HG03159 (cell line): ENCODE results near the gene SCAND1.
"Not testable (repeated sequence)": the region's sequence is repeated elsewhere in the genome, so short reads cannot be mapped to it uniquely, and the experiment has no call there.

Source experiments
- ATAC-seq: cut with Tn5 transposase; IDR thresholded peaks from one replicate; pipeline ENCODE4 v1.9.1; 2021; ENCODE audit warnings: mild to moderate bottlenecking, moderate library complexity; ENCODE audit not compliant: unreplicated experiment

The SCAND1 gene

GRCh38 chr20:35954200-35954906, at the start of gene SCAND1:
Gene SCAND1, minus strand, starts transcription at chr20:35954502. Its CDS starts 218 bp downstream, at chr20:35954284.
- ATAC-seq: peak; percentile 81

DNA sequence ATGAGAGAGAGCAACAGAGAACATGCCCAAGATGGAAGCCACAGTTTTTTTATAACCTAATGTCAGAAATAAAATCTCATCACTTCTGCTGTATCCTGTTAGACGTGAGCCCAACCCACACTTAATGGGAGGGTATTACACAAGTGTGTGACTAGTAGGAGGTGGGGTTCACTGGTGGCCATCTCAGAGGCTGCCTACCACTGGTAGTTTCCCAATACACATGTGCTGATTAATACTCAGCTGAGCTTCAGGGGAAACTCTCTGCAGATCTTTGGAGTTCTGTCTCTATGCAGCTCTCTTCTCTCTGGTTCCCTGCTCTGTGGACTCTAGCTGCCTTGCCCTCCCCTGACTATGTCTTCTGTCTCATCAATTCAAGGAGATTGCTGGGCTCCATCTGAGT, 49.7 kb upstream of the SCAND1 start:
- ATAC-seq: no peak

DNA sequence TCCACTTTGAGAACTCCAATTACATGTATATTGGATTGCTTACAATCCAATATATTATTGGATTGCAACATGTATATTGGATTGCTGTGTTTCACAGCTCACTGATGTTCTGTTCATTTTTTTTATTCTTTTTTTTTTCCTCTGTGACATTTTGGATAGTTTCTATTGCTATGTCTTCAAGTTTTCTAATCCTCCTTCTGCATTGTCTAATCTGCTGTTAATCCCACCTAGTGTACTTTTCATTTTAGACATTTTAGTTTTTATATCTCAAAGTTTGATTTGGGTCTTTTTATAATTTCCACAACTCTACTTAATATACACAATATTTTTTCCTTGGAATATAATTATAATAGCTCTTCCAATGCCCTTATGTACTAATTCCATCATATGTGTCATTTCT, 48.6 kb upstream of the SCAND1 start:
- ATAC-seq: no peak

DNA sequence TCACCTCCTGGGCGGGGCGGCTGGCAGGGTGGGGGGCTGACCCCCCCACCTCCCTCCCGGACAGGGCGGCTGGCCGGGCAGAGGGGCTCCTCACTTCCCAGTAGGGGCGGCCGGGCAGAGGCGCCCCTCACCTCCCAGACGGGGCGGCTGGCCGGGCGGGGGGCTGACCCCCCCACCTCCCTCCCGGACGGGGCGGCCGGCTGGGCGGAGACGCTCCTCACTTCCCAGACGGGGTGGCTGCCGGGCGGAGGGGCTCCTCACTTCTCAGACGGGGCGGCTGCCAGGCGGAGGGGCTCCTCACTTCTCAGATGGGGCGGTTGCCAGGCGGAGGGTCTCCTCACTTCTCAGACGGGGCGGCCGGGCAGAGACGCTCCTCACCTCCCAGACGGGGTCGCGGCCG, 47.0 kb upstream of the SCAND1 start:
- ATAC-seq: not testable (repeated sequence)

GRCh38 chr20:35996492-35996891, 42.2 kb upstream of the SCAND1 start:
- not testable (repeated sequence) for ATAC-seq

GRCh38 chr20:35994994-35995453, 40.7 kb upstream of the SCAND1 start:
- no peak for ATAC-seq

GRCh38 chr20:35992713-35993335, 38.5 kb upstream of the SCAND1 start:
- ATAC-seq: no peak

DNA sequence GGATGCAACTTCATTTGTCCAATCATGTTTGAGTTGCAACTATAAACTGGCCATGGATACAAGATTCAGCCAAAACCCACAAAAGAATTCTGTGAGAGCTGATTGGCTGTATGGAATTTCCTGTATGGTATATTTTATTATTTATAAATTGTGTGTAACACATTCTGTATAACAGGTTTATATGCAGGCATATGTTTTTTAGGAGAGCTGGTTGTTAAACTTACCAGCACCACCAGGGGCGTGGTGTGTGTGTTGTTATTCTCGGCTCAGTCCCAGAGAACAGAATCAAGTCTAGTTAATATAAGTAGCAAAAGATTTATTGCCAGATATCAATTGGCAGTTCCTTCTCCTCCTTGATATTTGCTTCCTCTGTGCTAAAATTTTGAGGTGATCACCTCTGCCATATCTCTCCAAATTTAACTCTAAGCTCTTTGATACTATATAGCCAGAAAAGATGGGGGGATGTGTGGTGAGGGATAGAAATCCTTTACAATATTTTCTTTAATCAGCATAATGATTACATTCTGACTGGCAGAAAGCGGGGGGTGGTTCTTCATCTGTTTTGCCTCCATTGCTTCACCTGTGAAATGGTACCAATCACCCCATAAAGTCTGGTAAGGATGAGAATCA, 37.0 kb upstream of the SCAND1 start:
- ATAC-seq: no peak

- ATAC-seq: no peak
Measured at GRCh38 chr20:35988910-35989463, 34.7 kb upstream of the SCAND1 start.

DNA sequence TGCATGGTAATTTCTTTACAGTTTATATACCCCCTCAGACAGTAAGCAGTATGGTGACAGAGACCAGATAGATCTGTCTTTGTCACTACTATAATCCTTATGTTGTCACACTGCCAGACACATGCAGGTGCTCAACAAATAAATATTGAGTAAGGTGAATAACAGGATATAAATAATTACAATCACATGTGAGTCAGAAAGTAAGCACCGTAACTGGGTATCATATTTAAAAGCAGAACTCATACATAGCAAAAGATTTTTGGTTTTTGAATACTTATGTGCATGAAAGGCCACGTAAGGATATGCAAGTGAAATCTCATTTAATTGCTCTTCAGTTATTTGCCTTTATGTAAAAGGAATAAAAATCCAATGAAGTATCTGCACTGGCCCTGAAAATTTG, 31.5 kb upstream of the SCAND1 start:
- ATAC-seq: no peak

- ATAC-seq: no peak
Measured at GRCh38 chr20:35984382-35984781, 30.1 kb upstream of the SCAND1 start.

- no peak for ATAC-seq
Measured at GRCh38 chr20:35981969-35982368, 27.7 kb upstream of the SCAND1 start.

- ATAC-seq: no peak
Measured at GRCh38 chr20:35979544-35979943, 25.2 kb upstream of the SCAND1 start.

- ATAC-seq: no peak
Measured at GRCh38 chr20:35978041-35978513, 23.8 kb upstream of the SCAND1 start.

GRCh38 chr20:35975576-35976373, 21.5 kb upstream of the SCAND1 start:
- ATAC-seq: no peak

DNA sequence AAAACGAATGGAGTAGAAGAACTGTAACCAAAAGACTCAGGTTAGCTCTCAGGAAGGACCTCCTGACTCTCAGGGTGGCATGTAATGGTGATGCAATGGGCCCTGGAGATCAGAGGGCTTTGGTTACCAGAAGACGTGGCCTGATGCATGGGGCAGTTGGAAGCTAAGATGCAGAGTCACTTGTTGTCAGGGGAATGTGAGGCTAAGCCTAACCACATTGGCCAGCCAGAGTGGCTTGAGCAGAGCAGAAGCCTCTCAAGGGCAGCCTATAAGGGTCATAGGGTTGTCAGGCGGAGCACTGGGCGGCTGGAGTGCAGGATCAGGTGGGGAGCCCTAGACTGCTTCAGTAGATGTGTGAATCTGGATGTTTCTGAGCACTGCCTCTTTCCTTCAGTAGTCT, 20.0 kb upstream of the SCAND1 start:
- no peak for ATAC-seq

DNA sequence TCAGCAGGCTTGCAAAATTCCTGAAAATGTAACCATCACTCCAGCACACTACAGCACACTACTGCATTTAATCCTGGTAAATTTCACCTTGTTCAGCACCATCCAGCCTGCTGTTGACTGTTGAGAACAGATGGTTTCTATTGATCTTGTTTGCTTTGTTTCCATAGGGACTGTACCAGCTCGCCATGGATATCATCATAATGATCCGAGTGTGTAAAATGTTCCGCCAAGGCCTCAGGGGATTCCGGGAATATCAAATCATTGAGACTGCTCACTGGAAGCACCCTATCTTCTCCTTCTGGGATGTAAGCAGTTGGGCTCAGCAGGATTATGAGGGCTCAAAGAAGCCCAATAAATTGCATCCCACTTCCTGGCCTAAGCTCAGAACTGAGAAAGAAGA, 18.2 kb upstream of the SCAND1 start:
- ATAC-seq: no peak

DNA sequence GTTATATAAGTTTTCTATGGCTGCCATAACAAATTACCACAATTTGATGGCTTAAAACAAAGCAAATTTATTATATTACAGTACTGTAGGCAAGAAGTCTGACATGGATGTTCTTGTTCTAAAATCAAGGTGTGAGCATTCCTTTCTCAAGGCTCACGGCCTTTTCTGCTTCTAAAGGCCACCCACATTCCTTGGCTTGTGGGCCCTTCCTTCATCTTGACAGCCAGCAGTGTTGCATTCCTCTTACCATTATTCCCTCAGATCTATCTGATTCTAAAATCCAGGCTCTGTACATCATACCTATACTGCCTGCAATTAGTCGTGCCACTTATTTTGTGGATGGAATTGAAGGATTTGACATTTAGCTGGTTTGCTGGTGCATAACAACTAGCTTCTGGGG, 17.7 kb upstream of the SCAND1 start:
- no peak for ATAC-seq

DNA sequence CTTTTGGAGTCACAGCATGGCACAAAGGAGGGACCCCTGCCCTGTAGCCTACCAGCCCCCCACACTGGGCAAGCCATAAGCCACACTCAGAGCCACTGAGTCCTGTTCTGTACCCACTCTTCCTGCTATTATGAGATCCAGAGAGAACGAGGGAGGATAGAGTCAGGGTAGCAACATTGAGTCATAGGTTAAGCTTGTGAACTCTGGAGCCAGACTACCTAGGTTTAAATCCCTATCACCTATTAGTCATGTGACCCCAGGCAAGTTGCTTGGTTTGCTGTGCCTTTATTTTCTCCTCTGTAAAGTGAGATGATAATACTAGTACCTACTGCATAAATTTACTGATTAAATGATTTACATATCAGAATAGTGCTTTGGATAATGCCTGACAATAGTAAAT, 14.6 kb upstream of the SCAND1 start:
- no peak for ATAC-seq

GRCh38 chr20:35967979-35968640, 13.8 kb upstream of the SCAND1 start, which contains the start of gene CNBD2:
Gene CNBD2, plus strand, starts transcription at chr20:35968590. Its CDS starts 173 bp downstream, at chr20:35968763.
- ATAC-seq: no peak
